CD4-positive, alpha-beta T cell (primary cell): ENCODE measurements around the gene COL23A1. TPM values are rescaled to one million over a fixed set of nuclear protein-coding genes. Genes with fewer than 3 reads are reported as not detected.

ENCODE experiments used
- ATAC-seq: fragments of 200-7000 bp; cut with Tn5 transposase; one replicate; pipeline ENCODE4 v1.10.0; 2022; ENCODE audit warnings: mild to moderate bottlenecking; ENCODE audit not compliant: poor library complexity
- CTCF ChIA-PET: fragments of 350-600 bp; sonication (Branson Sonifier 250); formaldehyde crosslinking; loops from one replicate; lab custom pipeline; 2021; ENCODE audit warnings: antibody characterized with exemption, inconsistent platforms; lab: Charles Lee
- POLR2A ChIA-PET: fragments of 350-600 bp; sonication (Branson Sonifier 250); formaldehyde crosslinking; loops from one replicate; lab custom pipeline; 2021; ENCODE audit warnings: antibody characterized with exemption, inconsistent platforms; lab: Charles Lee
- DNase-seq, 14 experiments: peaks; one replicate each; pipeline ENCODE4 v3.0.0-alpha.2; 2013 to 2020; ENCODE audit warnings: mixed read lengths in 2 of 14
- H3K27ac ChIP-seq, 2 donors: one replicate each; pipeline versions ENCODE4 v1.5.1 to v1.7.0; 2013; ENCODE audit warnings: low read length in 2 of 2, low read depth in 1 of 2, mild to moderate bottlenecking in 1 of 2
- H3K27me3 ChIP-seq, 2 experiments: 1 replicate in 1 of 2; 2 replicates in 1 of 2; pipeline versions ENCODE4 v1.6.1 to v1.7.0; 2013; ENCODE audit warnings: low read length in 2 of 2, control low read depth in 1 of 2, mild to moderate bottlenecking in 1 of 2, moderate library complexity in 1 of 2; ENCODE audit not compliant: insufficient read depth in 2 of 2, control insufficient read depth in 1 of 2
- H3K36me3 ChIP-seq: one replicate; pipeline ENCODE4 v1.6.1; 2013; ENCODE audit warnings: low read length, control low read depth; ENCODE audit not compliant: insufficient read depth
- H3K4me1 ChIP-seq: one replicate; pipeline ENCODE4 v1.6.1; 2013; ENCODE audit warnings: low read length, control low read depth; ENCODE audit not compliant: insufficient read depth
- H3K4me3 ChIP-seq: one replicate; pipeline ENCODE4 v1.5.1; 2013; ENCODE audit warnings: mild to moderate bottlenecking, low read length, moderate library complexity
- H3K9me3 ChIP-seq, 2 experiments: 1 replicate in 1 of 2; 2 replicates in 1 of 2; pipeline versions ENCODE4 v1.6.1 to v1.7.0; 2013; ENCODE audit warnings: low read length in 2 of 2, mild to moderate bottlenecking in 2 of 2, control low read depth in 1 of 2, moderate library complexity in 1 of 2; ENCODE audit not compliant: control insufficient read depth in 1 of 2, insufficient read depth in 1 of 2
- H3K27ac Mint-ChIP-seq: one replicate; pipeline ENCODE4 v1.8.0; 2020; ENCODE audit warnings: mixed read lengths
- H3K27me3 Mint-ChIP-seq: one replicate; pipeline ENCODE4 v1.8.0; 2021; ENCODE audit warnings: mixed read lengths
- H3K36me3 Mint-ChIP-seq: one replicate; pipeline ENCODE4 v1.8.0; 2021; ENCODE audit warnings: low read depth, mixed read lengths
- H3K4me1 Mint-ChIP-seq: one replicate; pipeline ENCODE4 v1.8.0; 2021; ENCODE audit warnings: low read depth, mixed read lengths
- H3K4me3 Mint-ChIP-seq: one replicate; pipeline ENCODE4 v1.8.0; 2020; ENCODE audit warnings: mild to moderate bottlenecking, mixed read lengths
- H3K9me3 Mint-ChIP-seq: one replicate; pipeline ENCODE4 v1.8.0; 2020; ENCODE audit warnings: mixed read lengths
- CTCF ChIP-seq: fragments of 200-600 bp; IDR thresholded peaks from one replicate; pipeline ENCODE4 v1.8.0; 2022; ENCODE audit warnings: antibody characterized with exemption, mild to moderate bottlenecking
- intact Hi-C, 2 experiments: fragments of 100-400 bp; cut with DNase I in 1 of 2; cut with micrococcal nuclease in 1 of 2; formaldehyde crosslinking; loops; one replicate each; pipeline versions ENCODE4 v1.15.1 to v1.9.0; 2023 to 2025; cut with DNase I, micrococcal nuclease
- total RNA-seq, 174 experiments: library from RNA in 2 of 174; stranded (reverse) in 2 of 174; gene quantifications; one replicate each; pipeline ENCODE4 v1.2.3 and lab custom pipeline; 2021 to 2026

COL23A1 gene
- total RNA-seq, 2 experiments from 2014 or later: not detected

GRCh38 chr5:178380086-178380485 is 210.1 kb downstream of the COL23A1 start:
- H3K27me3 ChIP-seq: peaks cover 0 to 2% of the 10 kb centered on the region in 2 experiments
- H3K4me3 Mint-ChIP-seq: no peak overlapping the region
- no peaks in the 10 kb centered on the region for H3K4me1 ChIP-seq
- no peaks in the 10 kb centered on the region for H3K4me1 Mint-ChIP-seq
- no peaks in the 10 kb centered on the region for H3K36me3 ChIP-seq
- no peak overlapping the region for H3K27ac ChIP-seq
- H3K9me3 Mint-ChIP-seq: no peaks in the 10 kb centered on the region
- ChIA-PET POLR2A (no interaction called here), CTCF (no interaction called here)
- no peaks in the 10 kb centered on the region for H3K9me3 ChIP-seq
- ATAC-seq (no peak), DNase-seq (no peak)
- H3K27me3 Mint-ChIP-seq: no peaks in the 10 kb centered on the region
- no peak overlapping the region for H3K27ac Mint-ChIP-seq
- no peak for TF ChIP-seq CTCF
- no peaks in the 10 kb centered on the region for H3K36me3 Mint-ChIP-seq
- H3K4me3 ChIP-seq: no peak overlapping the region
- intact Hi-C loops: no loop called here

GRCh38 chr5:178378527-178379484 is 211.4 kb downstream of the COL23A1 start:
- no peak for ATAC-seq
- Mint-ChIP-seq H3K9me3 (no peaks in the 10 kb centered on the region), H3K36me3 (no peaks in the 10 kb centered on the region), H3K4me1 (no peaks in the 10 kb centered on the region), H3K27ac (no peak overlapping the region), H3K4me3 (no peak overlapping the region), H3K27me3 (no peaks in the 10 kb centered on the region)
- CTCF ChIA-PET: no interaction called here
- POLR2A ChIA-PET: no interaction called here
- Histone ChIP-seq H3K4me1 (no peaks in the 10 kb centered on the region), H3K27ac (no peak overlapping the region), H3K27me3 (no peaks in the 10 kb centered on the region), H3K36me3 (no peaks in the 10 kb centered on the region), H3K4me3 (no peak overlapping the region), H3K9me3 (no peaks in the 10 kb centered on the region)
- no peak for TF ChIP-seq CTCF
- DNase-seq: no peak
- intact Hi-C loops: no loop called here

- no peaks in the 10 kb centered on the region for H3K9me3 Mint-ChIP-seq
- no peaks in the 10 kb centered on the region for H3K4me1 ChIP-seq
- intact Hi-C loops: no loop called here
- POLR2A ChIA-PET: no interaction called here
- ATAC-seq (no peak), DNase-seq (no peak)
- no peaks in the 10 kb centered on the region for H3K36me3 ChIP-seq
- CTCF ChIA-PET: no interaction called here
- H3K27ac Mint-ChIP-seq: no peak overlapping the region
- H3K4me1 Mint-ChIP-seq: no peaks in the 10 kb centered on the region
- no peaks in the 10 kb centered on the region for H3K36me3 Mint-ChIP-seq
- H3K27me3 Mint-ChIP-seq: no peaks in the 10 kb centered on the region
- no peak overlapping the region for H3K4me3 ChIP-seq
- H3K9me3 ChIP-seq: no peaks in the 10 kb centered on the region
- no peak for TF ChIP-seq CTCF
- no peak overlapping the region for H3K4me3 Mint-ChIP-seq
- no peak overlapping the region for H3K27ac ChIP-seq
- H3K27me3 ChIP-seq: no peaks in the 10 kb centered on the region
These were observed 212.5 kb downstream of the COL23A1 start for GRCh38 chr5:178377583-178378270.
